COLO668 (cell line): Measurements from ENCODE around the gene PLEKHG4B.
"Not testable (repeated sequence)": the region's sequence is repeated elsewhere in the genome, so short reads cannot be mapped to it uniquely, and the experiment has no call there.

Experiments
- DNase-seq: peaks from one replicate; lab custom pipeline; 2025; ENCODE audit not compliant: unreplicated experiment; lab: John Stamatoyannopoulos, UW

PLEKHG4B gene

DNA sequence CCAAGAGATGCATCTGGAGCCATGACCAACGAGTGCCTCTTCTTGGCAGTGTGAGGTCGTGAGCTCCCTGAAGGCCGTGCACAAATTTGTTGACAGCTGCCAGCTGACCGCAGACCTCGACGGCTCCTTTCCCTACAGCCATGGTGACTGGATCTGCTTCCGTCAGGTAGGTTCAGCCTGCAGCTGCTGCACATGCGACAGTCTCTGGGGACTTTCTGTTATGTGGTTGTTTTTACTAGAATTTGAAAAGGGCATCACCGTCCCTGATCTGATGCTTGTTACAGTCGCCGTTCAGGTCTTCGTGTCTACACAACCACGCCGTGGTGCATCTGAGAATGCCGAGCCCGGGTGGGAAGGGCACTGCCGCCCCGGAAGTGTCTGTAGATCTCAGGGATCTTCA lies 62.9 kb downstream of the PLEKHG4B start:
- no peak for DNase-seq

GRCh38 chr5:155651-156410 lies 63.9 kb downstream of the PLEKHG4B start:
- DNase-seq: no peak

DNA sequence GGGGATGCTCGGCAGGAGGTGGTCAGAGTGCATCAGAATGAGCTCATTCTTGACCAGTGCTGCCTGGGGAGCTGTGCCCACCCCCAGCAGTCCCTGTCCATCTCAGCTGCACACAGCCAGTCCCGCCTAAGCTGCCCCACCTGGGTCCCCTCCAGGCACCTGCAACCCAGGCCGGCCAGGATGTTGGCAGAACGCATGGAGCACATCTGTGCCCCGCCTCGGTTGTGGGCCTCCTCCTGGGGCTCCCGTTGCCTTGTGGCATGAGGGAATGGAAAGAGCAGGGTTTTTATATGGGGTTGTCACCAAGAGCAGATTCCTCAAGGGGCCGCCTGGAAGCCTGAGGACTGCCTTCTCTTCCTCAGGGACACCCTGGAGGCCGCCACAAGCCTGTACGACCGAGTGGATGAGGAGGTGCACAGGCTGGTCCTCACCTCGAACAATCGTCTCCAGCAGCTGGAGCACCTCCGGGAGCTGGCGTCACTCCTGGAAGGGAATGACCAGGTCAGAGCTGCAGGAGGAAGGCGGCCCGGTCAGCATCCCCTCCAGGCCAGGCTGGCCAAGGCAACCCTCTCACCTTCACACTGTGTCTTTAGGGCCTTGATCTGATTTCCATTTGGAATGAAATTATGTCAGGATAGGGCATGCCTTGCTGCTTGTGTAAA lies 64.6 kb downstream of the PLEKHG4B start:
- DNase-seq: no peak

- DNase-seq: no peak
Measured at GRCh38 chr5:157126-157715, 65.3 kb downstream of the PLEKHG4B start.

DNA sequence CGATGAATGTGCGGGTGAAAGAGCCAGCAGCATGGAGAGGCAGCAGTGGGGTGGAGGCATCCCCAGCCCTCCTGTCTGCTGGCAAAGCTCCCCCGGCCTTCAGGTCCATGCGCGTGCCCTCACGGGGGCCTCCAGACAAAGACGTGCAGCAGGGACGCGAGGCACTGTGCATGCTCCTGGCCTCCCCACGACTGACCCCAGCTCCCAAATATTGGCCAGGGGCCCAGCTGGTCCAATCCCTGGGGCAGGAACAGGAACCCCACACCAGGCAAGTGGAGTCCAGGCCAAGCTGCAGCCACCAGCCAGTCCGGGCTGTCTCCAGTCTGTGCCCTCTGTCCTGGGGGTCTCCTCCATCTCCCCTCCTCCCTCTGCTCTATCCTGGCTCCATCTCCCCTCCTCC lies 65.8 kb downstream of the PLEKHG4B start:
- no peak for DNase-seq

DNA sequence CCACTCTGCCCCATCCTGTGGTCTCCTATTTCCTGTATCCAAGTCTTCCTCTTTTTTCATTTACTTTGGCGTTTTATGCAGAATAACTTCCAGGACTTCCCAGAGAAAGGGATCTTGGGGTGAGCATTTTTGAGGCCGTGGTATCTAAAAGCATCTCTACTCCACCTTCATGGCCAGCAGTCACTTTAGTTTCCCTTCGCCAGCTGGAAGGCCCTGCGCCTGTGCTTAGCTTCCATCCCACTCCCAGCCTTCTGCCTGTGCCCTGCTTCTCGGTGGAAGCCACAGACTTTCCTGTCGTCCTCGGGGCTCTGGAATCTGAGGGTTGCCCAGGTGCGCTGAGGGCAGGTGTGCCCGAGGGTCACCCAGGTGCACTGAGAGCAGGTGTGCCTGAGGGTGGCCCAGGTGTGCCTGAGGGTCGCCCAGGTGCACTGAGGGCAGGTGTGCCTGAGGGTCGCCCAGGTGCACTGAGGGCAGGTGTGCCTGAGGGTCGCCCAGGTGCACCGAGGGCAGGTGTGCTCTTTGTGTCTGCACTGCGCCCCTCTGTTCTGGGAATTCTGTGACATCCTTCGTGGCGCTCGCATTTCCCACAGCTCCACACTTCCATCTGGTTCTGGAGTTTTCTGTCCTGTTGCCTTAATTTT lies 67.0 kb downstream of the PLEKHG4B start:
- no peak for DNase-seq

- DNase-seq: no peak
Measured at GRCh38 chr5:159448-160172, 67.6 kb downstream of the PLEKHG4B start.

- no peak for DNase-seq
Measured at GRCh38 chr5:160173-160510, 68.2 kb downstream of the PLEKHG4B start.

DNA sequence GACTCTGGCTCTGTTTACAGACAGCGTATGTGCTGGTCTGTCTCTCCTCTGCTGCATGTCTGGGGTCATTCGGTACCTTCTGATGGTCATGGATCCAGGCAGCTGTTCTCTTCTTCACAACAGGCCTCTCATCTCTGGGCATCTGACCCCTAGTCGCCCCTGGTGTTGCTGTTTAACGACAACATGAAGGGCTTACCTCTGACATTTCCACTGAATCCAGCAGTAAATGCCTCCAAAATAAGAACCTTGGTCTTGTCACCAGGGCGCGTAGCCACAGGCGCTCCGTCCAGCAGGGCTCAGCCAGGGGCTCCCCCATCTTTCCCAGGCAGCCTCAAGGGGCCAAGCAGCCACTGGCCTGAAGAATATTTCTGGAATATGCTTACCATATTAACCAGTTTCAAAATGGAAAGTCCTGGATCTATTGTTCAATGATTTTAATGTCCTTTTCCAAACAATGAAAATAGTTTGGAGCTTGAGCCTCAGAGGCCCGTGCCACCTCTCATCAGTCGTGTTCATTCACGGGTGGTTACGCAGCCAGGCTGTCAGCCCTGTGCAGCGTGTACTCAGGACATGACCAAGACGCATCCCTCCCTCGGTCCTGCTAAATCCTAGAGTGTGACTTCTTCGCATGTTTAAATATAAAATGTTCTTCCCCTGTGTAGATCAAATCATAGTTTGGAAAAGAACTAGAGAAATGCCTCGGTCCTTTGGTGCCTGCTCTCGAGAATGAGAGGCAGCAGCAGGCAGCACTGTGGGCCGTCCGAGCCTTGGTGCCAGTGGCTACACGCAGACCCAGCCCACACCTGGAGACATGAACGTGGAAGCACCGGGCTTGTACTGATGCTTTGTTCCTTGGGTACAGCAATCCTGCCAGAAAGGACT lies 69.2 kb downstream of the PLEKHG4B start:
- no peak for DNase-seq

- no peak for DNase-seq
Measured at GRCh38 chr5:161803-162110, 69.8 kb downstream of the PLEKHG4B start.

- DNase-seq: no peak
Measured at GRCh38 chr5:162190-162564, 70.2 kb downstream of the PLEKHG4B start.

- DNase-seq: no peak
Measured at GRCh38 chr5:162565-163337, 70.8 kb downstream of the PLEKHG4B start.

DNA sequence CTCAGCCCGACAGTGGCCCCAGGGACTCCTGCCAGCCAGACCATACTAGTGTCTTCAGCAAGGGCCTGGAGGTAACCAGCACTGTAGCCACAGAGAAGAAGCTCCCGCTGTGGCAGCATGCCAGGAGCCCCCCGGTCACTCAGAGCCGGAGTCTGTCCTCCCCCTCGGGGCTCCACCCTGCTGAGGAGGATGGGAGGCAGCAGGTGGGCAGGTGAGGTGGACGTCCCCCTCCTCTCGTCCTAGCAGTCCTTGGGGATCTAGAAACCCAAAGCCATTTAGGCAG lies 71.3 kb downstream of the PLEKHG4B start:
- DNase-seq: no peak

DNA sequence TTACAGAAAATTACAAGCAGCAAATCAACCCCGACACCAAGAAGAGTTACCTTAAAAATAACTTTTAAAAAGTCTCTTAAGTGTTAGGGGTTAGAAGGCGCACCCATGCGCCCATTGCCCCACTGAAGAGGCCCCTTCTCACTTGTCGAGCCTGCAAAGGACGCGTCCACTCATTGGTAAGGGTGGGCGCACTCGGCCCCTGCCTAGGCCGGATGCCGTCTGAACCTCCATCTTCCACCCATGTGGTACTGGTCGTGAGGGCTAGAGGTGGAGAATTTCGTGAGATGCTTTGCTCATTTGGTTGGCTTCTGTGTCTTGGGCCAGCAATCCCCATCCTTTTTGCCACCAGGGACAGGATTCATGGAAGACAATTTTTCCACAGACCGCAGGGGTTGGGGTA lies 71.9 kb downstream of the PLEKHG4B start:
- DNase-seq: no peak

DNA sequence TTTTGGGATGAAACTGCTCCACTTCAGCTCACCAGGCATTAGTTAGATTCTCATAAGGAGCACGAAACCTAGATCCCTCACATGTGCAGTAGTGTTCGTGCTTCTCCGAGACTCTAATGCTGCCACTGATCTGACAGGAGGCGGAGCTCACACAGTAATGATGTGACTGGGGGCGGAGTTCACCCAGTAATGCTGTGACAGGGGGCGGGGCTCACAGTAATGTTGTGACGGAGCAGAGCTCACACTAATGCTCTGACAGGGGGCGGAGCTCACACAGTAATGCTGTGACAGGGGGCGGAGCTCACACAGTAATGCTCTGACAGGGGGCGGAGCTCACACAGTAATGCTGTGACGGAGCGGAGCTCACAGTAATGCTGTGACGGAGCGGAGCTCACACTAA lies 72.3 kb downstream of the PLEKHG4B start:
- DNase-seq: no peak

GRCh38 chr5:164783-165182 lies 72.8 kb downstream of the PLEKHG4B start:
- not testable (repeated sequence) for DNase-seq

DNA sequence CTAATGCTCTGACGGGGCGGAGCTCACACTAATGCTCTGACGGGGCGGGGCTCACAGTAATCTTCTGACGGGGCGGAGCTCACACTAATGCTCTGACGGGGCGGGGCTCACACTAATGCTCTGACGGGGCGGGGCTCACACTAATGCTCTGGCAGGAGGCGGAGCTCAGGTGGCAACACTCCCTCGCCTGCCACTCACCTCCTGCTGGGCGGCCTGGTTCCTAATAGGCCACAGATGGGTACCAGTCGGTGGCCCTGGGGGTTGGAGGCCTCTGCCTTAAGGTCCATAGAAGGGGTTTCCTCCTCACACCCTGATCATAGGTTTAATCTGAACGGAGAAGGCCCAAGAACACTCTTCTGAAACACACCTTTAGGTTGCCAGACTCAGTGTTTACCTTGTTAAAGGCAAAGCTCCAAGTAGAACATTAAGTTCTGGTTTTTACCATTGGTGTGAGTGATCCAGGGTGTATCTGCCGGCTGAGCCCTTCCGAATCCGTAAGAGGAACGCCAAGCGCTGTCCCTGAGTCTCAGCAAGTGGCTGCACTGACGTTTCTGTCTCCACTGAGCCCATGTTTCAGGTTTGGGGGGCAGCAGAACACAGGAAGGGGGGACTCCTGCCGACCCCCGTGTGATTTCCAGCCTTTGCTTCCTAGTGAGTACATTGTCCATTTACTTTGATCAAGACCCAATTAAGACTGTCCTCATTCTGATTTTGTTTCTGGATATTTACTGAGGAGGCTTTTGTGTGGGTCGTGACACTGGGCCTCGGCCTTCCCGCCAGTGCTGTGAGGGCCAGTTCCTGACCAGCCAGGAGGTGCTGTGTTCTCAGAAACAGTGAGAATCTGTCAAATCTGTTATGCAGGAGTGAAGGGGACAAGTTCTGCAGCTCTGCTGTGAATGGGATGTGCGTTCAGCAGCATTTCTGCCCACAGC lies 74.7 kb downstream of the PLEKHG4B start:
- DNase-seq: no peak

GRCh38 chr5:167511-167910 lies 75.5 kb downstream of the PLEKHG4B start:
- DNase-seq: no peak
